IMR-90 (cell line): Measurements from ENCODE around the gene ASAP2. TPM values are rescaled to one million over a fixed set of nuclear protein-coding genes. Genes with fewer than 3 reads are reported as not detected.
A peak's percentile ranks its signal among the peaks of the same experiment; 100 is the strongest.

Source experiments
- ATAC-seq: fragments of 200-7000 bp; cut with Tn5 transposase; 2 replicates; pipeline ENCODE4 v1.9.1; 2020; ENCODE audit warnings: low read depth, mild to moderate bottlenecking, moderate library complexity
- BruUV-seq: library from RNA; stranded (reverse); fragments of 400-500 nt; replicated peaks from 2 replicates; lab custom pipeline; 2021; lab: Mats Ljungman, UMichigan
- CTCF ChIA-PET: fragments of 300-600 bp; formaldehyde crosslinking; extraction: SDS; loops from one replicate; lab custom pipeline; 2021; ENCODE audit warnings: antibody characterized with exemption; lab: Yijun Ruan, JAX
- POLR2A ChIA-PET: fragments of 300-600 bp; sonication (Branson Sonifier 250); formaldehyde crosslinking; loops from one replicate; lab custom pipeline; 2022; ENCODE audit warnings: antibody characterized with exemption; ENCODE audit not compliant: unreplicated experiment; lab: Charles Lee
- DNase-seq: peaks from one replicate; pipeline ENCODE4 v3.0.0; 2013
- H2AFZ ChIP-seq: replicated peaks from 2 replicates; pipeline ENCODE3; 2013; ENCODE audit warnings: low read length, mild to moderate bottlenecking; ENCODE audit not compliant: poor library complexity
- H2AK5ac ChIP-seq: 2 replicates; pipeline ENCODE4 v1.6.1; 2013; ENCODE audit warnings: low read depth, low read length, inconsistent platforms
- H2AK9ac ChIP-seq: replicated peaks from 2 replicates; pipeline ENCODE3; 2013; ENCODE audit warnings: mild to moderate bottlenecking, low read depth, low read length, moderate library complexity; ENCODE audit not compliant: poor library complexity
- H2BK120ac ChIP-seq: 2 replicates; pipeline ENCODE4 v1.6.1; 2013; ENCODE audit warnings: low read depth, low read length, inconsistent platforms
- H2BK15ac ChIP-seq: 3 replicates; pipeline ENCODE4 v1.6.1; 2013; ENCODE audit warnings: low read depth, low read length, inconsistent platforms
- H2BK20ac ChIP-seq: 2 replicates; pipeline ENCODE4 v1.6.1; 2013; ENCODE audit warnings: low read depth, mild to moderate bottlenecking, inconsistent platforms, low read length, moderate library complexity
- H2BK5ac ChIP-seq: 2 replicates; pipeline ENCODE4 v1.6.1; 2013; ENCODE audit warnings: mild to moderate bottlenecking, low read depth, low read length, inconsistent platforms; ENCODE audit not compliant: poor library complexity, severe bottlenecking
- H3K14ac ChIP-seq: replicated peaks from 2 replicates; pipeline ENCODE4 v1.6.1; 2013; ENCODE audit warnings: low read depth, low read length, inconsistent platforms
- H3K18ac ChIP-seq: 2 replicates; pipeline ENCODE4 v1.6.1; 2013; ENCODE audit warnings: low read depth, low read length, control low read depth
- H3K23ac ChIP-seq: 2 replicates; pipeline ENCODE4 v1.6.1; 2013; ENCODE audit warnings: low read depth, low read length, inconsistent platforms
- H3K27ac ChIP-seq: 2 replicates; pipeline ENCODE4 v1.5.1; 2013; ENCODE audit warnings: mild to moderate bottlenecking, control low read depth, low read length; ENCODE audit not compliant: insufficient read depth
- H3K27me3 ChIP-seq: 2 replicates; pipeline ENCODE4 v1.6.1; 2013; ENCODE audit warnings: low read length; ENCODE audit not compliant: control insufficient read depth, insufficient read depth
- H3K36me3 ChIP-seq: 2 replicates; pipeline ENCODE4 v1.6.1; 2013; ENCODE audit warnings: low read length, mixed read lengths; ENCODE audit not compliant: control insufficient read depth, insufficient read depth
- H3K4ac ChIP-seq: 2 replicates; pipeline ENCODE4 v1.6.1; 2013; ENCODE audit warnings: low read depth, low read length, inconsistent platforms
- H3K4me1 ChIP-seq: 2 replicates; pipeline ENCODE4 v1.6.1; 2013; ENCODE audit warnings: low read length, mixed read lengths; ENCODE audit not compliant: control insufficient read depth, insufficient read depth
- H3K4me2 ChIP-seq: 2 replicates; pipeline ENCODE4 v1.6.1; 2013; ENCODE audit warnings: low read depth, mild to moderate bottlenecking, control low read depth, low read length, moderate library complexity
- H3K4me3 ChIP-seq: 2 replicates; pipeline ENCODE4 v1.5.1; 2013; ENCODE audit warnings: low read depth, mild to moderate bottlenecking, control low read depth, low read length, moderate library complexity; ENCODE audit not compliant: insufficient read depth
- H3K56ac ChIP-seq: 2 replicates; pipeline ENCODE4 v1.6.1; 2013; ENCODE audit warnings: low read length, inconsistent platforms; ENCODE audit not compliant: insufficient read depth; ENCODE audit errors: extremely low read depth
- H3K79me1 ChIP-seq, 2 experiments: 2 replicates each; pipeline ENCODE4 v1.6.1; 2013; ENCODE audit warnings: low read length in 2 of 2, inconsistent platforms in 1 of 2, low read depth in 1 of 2
- H3K9ac ChIP-seq: 2 replicates; pipeline ENCODE4 v1.6.1; 2013; ENCODE audit warnings: low read depth, low read length, control low read depth
- H3K9me1 ChIP-seq: 2 replicates; pipeline ENCODE4 v1.6.1; 2013; ENCODE audit warnings: low read length, inconsistent platforms; ENCODE audit not compliant: insufficient read depth
- H3K9me3 ChIP-seq: 2 replicates; pipeline ENCODE4 v1.6.1; 2013; ENCODE audit warnings: low read length; ENCODE audit not compliant: control insufficient read depth, insufficient read depth
- H4K20me1 ChIP-seq: 2 replicates; pipeline ENCODE4 v1.6.1; 2013; ENCODE audit warnings: low read length, inconsistent platforms; ENCODE audit not compliant: insufficient read depth
- H4K5ac ChIP-seq: 2 replicates; pipeline ENCODE4 v1.6.1; 2013; ENCODE audit warnings: mild to moderate bottlenecking, low read depth, low read length, control low read depth
- H4K8ac ChIP-seq, 2 experiments: 2 replicates each; pipeline ENCODE4 v1.6.1; 2013; ENCODE audit warnings: low read depth in 2 of 2, low read length in 2 of 2, control low read depth in 1 of 2, inconsistent platforms in 1 of 2
- H4K91ac ChIP-seq: 2 replicates; pipeline ENCODE4 v1.6.1; 2013; ENCODE audit warnings: low read depth, low read length, inconsistent platforms; ENCODE audit not compliant: insufficient read depth
- BHLHE40 ChIP-seq: fragments of 150-350 bp; IDR thresholded peaks from 2 replicates; pipeline ENCODE4 v1.6.1; 2016; ENCODE audit warnings: mild to moderate bottlenecking, low read depth, low read length
- CEBPB ChIP-seq: IDR thresholded peaks from 2 replicates; pipeline ENCODE4 v1.6.1; 2012; ENCODE audit warnings: low read depth, low read length, improper control_type of control experiment
- ELK1 ChIP-seq: fragments of 150-350 bp; IDR thresholded peaks from 2 replicates; pipeline ENCODE4 v1.6.1; 2016; ENCODE audit warnings: low read depth, mild to moderate bottlenecking, low read length, moderate library complexity, borderline replicate concordance
- FOS ChIP-seq: fragments of 150-350 bp; IDR thresholded peaks from 2 replicates; pipeline ENCODE4 v1.6.1; 2016; ENCODE audit warnings: low read depth, low read length
- MAFK ChIP-seq: IDR thresholded peaks from 2 replicates; pipeline ENCODE4 v1.6.1; 2012; ENCODE audit warnings: low read depth, low read length, improper control_type of control experiment
- MXI1 ChIP-seq: IDR thresholded peaks from 2 replicates; pipeline ENCODE4 v1.6.1; 2012; ENCODE audit warnings: low read depth, mild to moderate bottlenecking, low read length, moderate library complexity, borderline replicate concordance
- NFE2L2 ChIP-seq: fragments of 150-350 bp; IDR thresholded peaks from 2 replicates; pipeline ENCODE4 v1.6.1; 2016; ENCODE audit warnings: low read depth, mild to moderate bottlenecking, low read length
- POLR2A ChIP-seq: IDR thresholded peaks from 2 replicates; pipeline ENCODE4 v1.6.1; 2012; ENCODE audit warnings: mild to moderate bottlenecking, low read depth, low read length
- RCOR1 ChIP-seq: IDR thresholded peaks from 2 replicates; pipeline ENCODE4 v1.6.1; 2012; ENCODE audit warnings: mild to moderate bottlenecking, low read length, improper control_type of control experiment; ENCODE audit not compliant: insufficient replicate concordance
- RFX5 ChIP-seq: IDR thresholded peaks from 2 replicates; pipeline ENCODE4 v1.8.0; 2012; ENCODE audit warnings: low read depth, mild to moderate bottlenecking, low read length, moderate library complexity
- WGBS, 2 experiments: methylation state at CpG; one replicate each; pipeline versions ENCODE4 v1.1.5 to v1.1.7; 2013; ENCODE audit warnings: missing lambda C conversion rate in 2 of 2; ENCODE audit not compliant: insufficient read length in 1 of 2; ENCODE audit errors: extremely low coverage in 2 of 2; 5-methylcytosine and 5-hydroxymethylcytosine counted together
- dilution Hi-C: fragments of 300-500 bp; cut with HindIII; formaldehyde crosslinking; loops from one replicate; pipeline ENCODE4 v1.14.3; 2018; ENCODE audit warnings: low sequenced_read_pairs; ENCODE audit not compliant: unreplicated experiment
- in situ Hi-C: fragments of 300-500 bp; cut with MboI; formaldehyde crosslinking; loops from 3 replicates; pipeline ENCODE4 v1.14.3; 2019; ENCODE audit warnings: low sequenced_read_pairs, inconsistent platforms, mixed read lengths
- intact Hi-C: fragments of 100-400 bp; cut with micrococcal nuclease; formaldehyde crosslinking; loops from 2 replicates; pipeline ENCODE4 v1.10.0; 2022
- polyA plus RNA-seq, 3 experiments: library from polyadenylated mRNA; depleted of rRNA; stranded (reverse); fragments of >200 nt; gene quantifications; 2 replicates each; pipeline ENCODE4 v1.2.3, GENCODE V29; 2012; ENCODE audit warnings: low replicate concordance in 1 of 3
- total RNA-seq: library from RNA; depleted of rRNA; stranded (reverse); fragments of >200 nt; gene quantifications from 2 replicates; pipeline ENCODE4 v1.2.3, GENCODE V29; 2012
- TF ChIP-seq, protein P1 (sequence below): fragments of 150-350 bp; IDR thresholded peaks from 2 replicates; pipeline ENCODE4 v1.6.1; 2017; ENCODE audit warnings: mild to moderate bottlenecking, antibody characterized with exemption, low read length, low read depth

ASAP2 gene
- total and polyA plus RNA-seq, 2 of the 4 experiments (the other 2 are of a cell fraction), result 19.7 to 28.1 TPM

DNA sequence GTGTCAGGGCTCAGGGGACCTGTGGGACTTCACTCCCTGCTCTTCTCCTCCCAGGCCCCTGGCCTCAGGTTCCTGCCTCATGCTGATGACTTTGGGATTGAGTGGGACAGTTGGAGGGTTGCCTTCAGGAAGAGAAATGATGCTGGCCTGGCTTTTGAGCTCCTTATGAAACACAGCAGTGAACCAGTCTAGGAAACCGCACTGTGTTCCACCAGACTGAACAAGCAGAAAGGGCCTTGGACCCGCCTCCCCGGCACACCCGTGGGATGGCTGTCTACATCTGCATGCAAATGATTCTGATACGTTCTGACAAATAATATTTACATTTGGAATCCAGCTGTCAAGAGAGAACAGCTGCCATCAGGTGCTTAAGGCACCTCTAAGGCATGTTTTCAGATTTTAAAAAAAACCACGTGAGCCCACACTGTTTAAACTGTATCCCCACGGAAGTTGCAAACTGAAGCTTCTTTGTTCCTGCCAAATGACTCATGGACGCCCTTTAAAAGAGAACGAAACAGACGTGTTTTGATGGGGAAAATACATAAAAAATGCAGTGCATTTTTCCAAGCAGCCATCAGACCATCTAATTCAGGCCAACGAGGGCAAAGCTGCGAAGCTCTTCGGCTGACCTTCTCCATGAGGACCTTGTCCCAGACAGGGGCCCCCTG, 27.6 kb upstream of the ASAP2 start:
- peak overlapping the region; percentile 81 for H2BK20ac ChIP-seq
- intact Hi-C loops, result no loop called here
- H3K9me3 ChIP-seq, result no peaks in the 10 kb centered on the region
- peak overlapping the region; percentile 57 for H2AK9ac ChIP-seq
- in situ Hi-C loops, result no loop called here
- ATAC-seq, result peak; percentile 53
- H3K18ac ChIP-seq, result peak overlapping the region; percentile 81
- peak overlapping the region; percentile 14 to 91 for H4K8ac ChIP-seq
- H4K20me1 ChIP-seq, result no peaks in the 10 kb centered on the region
- peak overlapping the region; percentile 87 for H2BK120ac ChIP-seq
- DNase-seq, result peak; percentile 88
- H3K4ac ChIP-seq, result peak overlapping the region; percentile 81
- no peak overlapping the region for H3K4me3 ChIP-seq
- WGBS, 2 experiments, result 70% methylated on average over 2 of the region's 13 CpGs; no CpG with 5 or more reads in 1 of the 2 experiments
- H2AFZ ChIP-seq, result peak overlapping the region; percentile 77
- ChIA-PET CTCF (interaction anchor here (0.6 kb wide), 1 partner anchor 16 kb away, joined by 5 read pairs; no protein-coding TSS in a partner anchor), POLR2A (interaction anchor here (0.9 kb wide), 1 partner anchor 12 kb away, joined by 3 read pairs; no protein-coding TSS in a partner anchor)
- H2BK5ac ChIP-seq, result peak overlapping the region; percentile 90
- peak overlapping the region; percentile 94 for H3K27ac ChIP-seq
- H4K91ac ChIP-seq, result peak overlapping the region; percentile 75
- no peaks in the 10 kb centered on the region for H3K27me3 ChIP-seq
- H3K14ac ChIP-seq, result peak overlapping the region; percentile 74
- dilution Hi-C loops, result no loop called here
- peaks cover 22% of the 10 kb centered on the region for H3K4me1 ChIP-seq
- peak overlapping the region; percentile 23 for H3K56ac ChIP-seq
- peak overlapping the region; percentile 90 for H2AK5ac ChIP-seq
- TF ChIP-seq MAFK (no peak), BHLHE40 (0 out of 2 replicates have a peak, but pooled peaks have one; percentile 40), MXI1 (peak; percentile 51; the same call in 1 of the 2 replicates), RFX5 (no peak), POLR2A (no peak), NFE2L2 (no peak), FOS (0 out of 2 replicates have a peak, but pooled peaks have one; percentile 19), CEBPB (no peak), RCOR1 (no peak), ELK1 (no peak)
- TF ChIP-seq, protein P1, sequence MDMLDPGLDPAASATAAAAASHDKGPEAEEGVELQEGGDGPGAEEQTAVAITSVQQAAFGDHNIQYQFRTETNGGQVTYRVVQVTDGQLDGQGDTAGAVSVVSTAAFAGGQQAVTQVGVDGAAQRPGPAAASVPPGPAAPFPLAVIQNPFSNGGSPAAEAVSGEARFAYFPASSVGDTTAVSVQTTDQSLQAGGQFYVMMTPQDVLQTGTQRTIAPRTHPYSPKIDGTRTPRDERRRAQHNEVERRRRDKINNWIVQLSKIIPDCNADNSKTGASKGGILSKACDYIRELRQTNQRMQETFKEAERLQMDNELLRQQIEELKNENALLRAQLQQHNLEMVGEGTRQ, result peak; percentile 58
- peak overlapping the region; percentile 84 for H3K23ac ChIP-seq
- peak overlapping the region; percentile 71 for H3K4me2 ChIP-seq
- H3K9me1 ChIP-seq, result peaks cover 11% of the 10 kb centered on the region; the same call in 1 of the 2 replicates
- H4K5ac ChIP-seq, result peak overlapping the region; percentile 84
- peak overlapping the region; percentile 38; the same call in 1 of the 2 replicates for H3K9ac ChIP-seq
- 0 out of 4 replicates have a peak, but pooled peaks cover 0 to 3% of the 10 kb centered on the region in 2 experiments for H3K79me1 ChIP-seq
- peak overlapping the region; percentile 70 for H2BK15ac ChIP-seq
- no TSS peak for BruUV-seq
- H3K36me3 ChIP-seq, result no peaks in the 10 kb centered on the region
